IMR-90 (cell line): Measurements from ENCODE around the gene ILDR2. TPM values are rescaled to one million over a fixed set of nuclear protein-coding genes. Genes with fewer than 3 reads are reported as not detected.

Experiments used
- ATAC-seq: fragments of 200-7000 bp; cut with Tn5 transposase; 2 replicates; pipeline ENCODE4 v1.9.1; 2020; ENCODE audit warnings: low read depth, mild to moderate bottlenecking, moderate library complexity
- BruUV-seq: library from RNA; stranded (reverse); fragments of 400-500 nt; replicated peaks from 2 replicates; lab custom pipeline; 2021; lab: Mats Ljungman, UMichigan
- CTCF ChIA-PET: fragments of 300-600 bp; formaldehyde crosslinking; extraction: SDS; loops from one replicate; lab custom pipeline; 2021; ENCODE audit warnings: antibody characterized with exemption; lab: Yijun Ruan, JAX
- POLR2A ChIA-PET: fragments of 300-600 bp; sonication (Branson Sonifier 250); formaldehyde crosslinking; loops from one replicate; lab custom pipeline; 2022; ENCODE audit warnings: antibody characterized with exemption; ENCODE audit not compliant: unreplicated experiment; lab: Charles Lee
- DNase-seq: peaks from one replicate; pipeline ENCODE4 v3.0.0; 2013
- H2AFZ ChIP-seq: replicated peaks from 2 replicates; pipeline ENCODE3; 2013; ENCODE audit warnings: low read length, mild to moderate bottlenecking; ENCODE audit not compliant: poor library complexity
- H2AK5ac ChIP-seq: 2 replicates; pipeline ENCODE4 v1.6.1; 2013; ENCODE audit warnings: low read depth, low read length, inconsistent platforms
- H2AK9ac ChIP-seq: replicated peaks from 2 replicates; pipeline ENCODE3; 2013; ENCODE audit warnings: mild to moderate bottlenecking, low read depth, low read length, moderate library complexity; ENCODE audit not compliant: poor library complexity
- H2BK120ac ChIP-seq: 2 replicates; pipeline ENCODE4 v1.6.1; 2013; ENCODE audit warnings: low read depth, low read length, inconsistent platforms
- H2BK15ac ChIP-seq: 3 replicates; pipeline ENCODE4 v1.6.1; 2013; ENCODE audit warnings: low read depth, low read length, inconsistent platforms
- H2BK20ac ChIP-seq: 2 replicates; pipeline ENCODE4 v1.6.1; 2013; ENCODE audit warnings: low read depth, mild to moderate bottlenecking, inconsistent platforms, low read length, moderate library complexity
- H2BK5ac ChIP-seq: 2 replicates; pipeline ENCODE4 v1.6.1; 2013; ENCODE audit warnings: mild to moderate bottlenecking, low read depth, low read length, inconsistent platforms; ENCODE audit not compliant: poor library complexity, severe bottlenecking
- H3K14ac ChIP-seq: replicated peaks from 2 replicates; pipeline ENCODE4 v1.6.1; 2013; ENCODE audit warnings: low read depth, low read length, inconsistent platforms
- H3K18ac ChIP-seq: 2 replicates; pipeline ENCODE4 v1.6.1; 2013; ENCODE audit warnings: low read depth, low read length, control low read depth
- H3K23ac ChIP-seq: 2 replicates; pipeline ENCODE4 v1.6.1; 2013; ENCODE audit warnings: low read depth, low read length, inconsistent platforms
- H3K27ac ChIP-seq: 2 replicates; pipeline ENCODE4 v1.5.1; 2013; ENCODE audit warnings: mild to moderate bottlenecking, control low read depth, low read length; ENCODE audit not compliant: insufficient read depth
- H3K27me3 ChIP-seq: 2 replicates; pipeline ENCODE4 v1.6.1; 2013; ENCODE audit warnings: low read length; ENCODE audit not compliant: control insufficient read depth, insufficient read depth
- H3K36me3 ChIP-seq: 2 replicates; pipeline ENCODE4 v1.6.1; 2013; ENCODE audit warnings: low read length, mixed read lengths; ENCODE audit not compliant: control insufficient read depth, insufficient read depth
- H3K4ac ChIP-seq: 2 replicates; pipeline ENCODE4 v1.6.1; 2013; ENCODE audit warnings: low read depth, low read length, inconsistent platforms
- H3K4me1 ChIP-seq: 2 replicates; pipeline ENCODE4 v1.6.1; 2013; ENCODE audit warnings: low read length, mixed read lengths; ENCODE audit not compliant: control insufficient read depth, insufficient read depth
- H3K4me2 ChIP-seq: 2 replicates; pipeline ENCODE4 v1.6.1; 2013; ENCODE audit warnings: low read depth, mild to moderate bottlenecking, control low read depth, low read length, moderate library complexity
- H3K4me3 ChIP-seq: 2 replicates; pipeline ENCODE4 v1.5.1; 2013; ENCODE audit warnings: low read depth, mild to moderate bottlenecking, control low read depth, low read length, moderate library complexity; ENCODE audit not compliant: insufficient read depth
- H3K56ac ChIP-seq: 2 replicates; pipeline ENCODE4 v1.6.1; 2013; ENCODE audit warnings: low read length, inconsistent platforms; ENCODE audit not compliant: insufficient read depth; ENCODE audit errors: extremely low read depth
- H3K79me1 ChIP-seq, 2 experiments: 2 replicates each; pipeline ENCODE4 v1.6.1; 2013; ENCODE audit warnings: low read length in 2 of 2, inconsistent platforms in 1 of 2, low read depth in 1 of 2
- H3K9ac ChIP-seq: 2 replicates; pipeline ENCODE4 v1.6.1; 2013; ENCODE audit warnings: low read depth, low read length, control low read depth
- H3K9me1 ChIP-seq: 2 replicates; pipeline ENCODE4 v1.6.1; 2013; ENCODE audit warnings: low read length, inconsistent platforms; ENCODE audit not compliant: insufficient read depth
- H3K9me3 ChIP-seq: 2 replicates; pipeline ENCODE4 v1.6.1; 2013; ENCODE audit warnings: low read length; ENCODE audit not compliant: control insufficient read depth, insufficient read depth
- H4K20me1 ChIP-seq: 2 replicates; pipeline ENCODE4 v1.6.1; 2013; ENCODE audit warnings: low read length, inconsistent platforms; ENCODE audit not compliant: insufficient read depth
- H4K5ac ChIP-seq: 2 replicates; pipeline ENCODE4 v1.6.1; 2013; ENCODE audit warnings: mild to moderate bottlenecking, low read depth, low read length, control low read depth
- H4K8ac ChIP-seq, 2 experiments: 2 replicates each; pipeline ENCODE4 v1.6.1; 2013; ENCODE audit warnings: low read depth in 2 of 2, low read length in 2 of 2, control low read depth in 1 of 2, inconsistent platforms in 1 of 2
- H4K91ac ChIP-seq: 2 replicates; pipeline ENCODE4 v1.6.1; 2013; ENCODE audit warnings: low read depth, low read length, inconsistent platforms; ENCODE audit not compliant: insufficient read depth
- CEBPB ChIP-seq: IDR thresholded peaks from 2 replicates; pipeline ENCODE4 v1.6.1; 2012; ENCODE audit warnings: low read depth, low read length, improper control_type of control experiment
- FOS ChIP-seq: fragments of 150-350 bp; IDR thresholded peaks from 2 replicates; pipeline ENCODE4 v1.6.1; 2016; ENCODE audit warnings: low read depth, low read length
- MAFK ChIP-seq: IDR thresholded peaks from 2 replicates; pipeline ENCODE4 v1.6.1; 2012; ENCODE audit warnings: low read depth, low read length, improper control_type of control experiment
- MAZ ChIP-seq: IDR thresholded peaks from 2 replicates; pipeline ENCODE4 v1.6.1; 2012; ENCODE audit warnings: low read depth, mild to moderate bottlenecking, low read length, improper control_type of control experiment, moderate library complexity, borderline replicate concordance
- MXI1 ChIP-seq: IDR thresholded peaks from 2 replicates; pipeline ENCODE4 v1.6.1; 2012; ENCODE audit warnings: low read depth, mild to moderate bottlenecking, low read length, moderate library complexity, borderline replicate concordance
- NFE2L2 ChIP-seq: fragments of 150-350 bp; IDR thresholded peaks from 2 replicates; pipeline ENCODE4 v1.6.1; 2016; ENCODE audit warnings: low read depth, mild to moderate bottlenecking, low read length
- RAD21 ChIP-seq: IDR thresholded peaks from 2 replicates; pipeline ENCODE4 v1.6.1; 2012; ENCODE audit warnings: low read length, improper control_type of control experiment
- WGBS, 2 experiments: methylation state at CpG; one replicate each; pipeline versions ENCODE4 v1.1.5 to v1.1.7; 2013; ENCODE audit warnings: missing lambda C conversion rate in 2 of 2; ENCODE audit not compliant: insufficient read length in 1 of 2; ENCODE audit errors: extremely low coverage in 2 of 2; 5-methylcytosine and 5-hydroxymethylcytosine counted together
- dilution Hi-C: fragments of 300-500 bp; cut with HindIII; formaldehyde crosslinking; loops from one replicate; pipeline ENCODE4 v1.14.3; 2018; ENCODE audit warnings: low sequenced_read_pairs; ENCODE audit not compliant: unreplicated experiment
- in situ Hi-C: fragments of 300-500 bp; cut with MboI; formaldehyde crosslinking; loops from 3 replicates; pipeline ENCODE4 v1.14.3; 2019; ENCODE audit warnings: low sequenced_read_pairs, inconsistent platforms, mixed read lengths
- intact Hi-C: fragments of 100-400 bp; cut with micrococcal nuclease; formaldehyde crosslinking; loops from 2 replicates; pipeline ENCODE4 v1.10.0; 2022
- polyA plus RNA-seq, 3 experiments: library from polyadenylated mRNA; depleted of rRNA; stranded (reverse); fragments of >200 nt; gene quantifications; 2 replicates each; pipeline ENCODE4 v1.2.3, GENCODE V29; 2012; ENCODE audit warnings: low replicate concordance in 1 of 3
- total RNA-seq: library from RNA; depleted of rRNA; stranded (reverse); fragments of >200 nt; gene quantifications from 2 replicates; pipeline ENCODE4 v1.2.3, GENCODE V29; 2012
- TF ChIP-seq, protein P1 (sequence below): fragments of 150-350 bp; IDR thresholded peaks from 2 replicates; pipeline ENCODE4 v1.6.1; 2017; ENCODE audit warnings: mild to moderate bottlenecking, antibody characterized with exemption, low read length, low read depth
- TF ChIP-seq, protein P2 (sequence below): conservative IDR thresholded peaks from 2 replicates; pipeline ENCODE4 v1.5.1; 2012; ENCODE audit warnings: mild to moderate bottlenecking, low read depth, low read length, improper control_type of control experiment

Gene ILDR2
- total and polyA plus RNA-seq, 2 of the 4 experiments (the other 2 are of a cell fraction) = under 0.01 TPM; not detected in 1

DNA sequence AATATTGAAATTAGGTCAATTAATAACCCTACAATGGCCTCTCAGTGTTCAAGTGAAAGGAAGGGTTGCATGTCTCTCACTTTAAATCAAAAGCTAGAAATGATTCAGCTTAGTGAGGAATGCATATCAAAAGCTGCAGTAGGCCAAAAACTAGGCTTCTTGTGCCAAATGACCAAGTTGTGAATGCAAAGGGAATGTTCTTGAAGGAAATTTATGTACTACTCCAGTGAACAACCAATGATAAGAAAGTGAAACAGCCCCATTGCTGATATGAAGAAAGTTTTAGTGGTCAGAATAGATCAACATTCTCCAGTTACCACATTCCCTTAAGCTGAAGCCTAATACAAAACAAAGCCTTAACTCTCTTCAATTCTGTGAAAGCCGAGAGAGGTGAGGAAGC lies 23.7 kb upstream of the ILDR2 start:
- Histone ChIP-seq H2BK15ac (no peak overlapping the region), H2AK5ac (no peak overlapping the region), H3K4ac (no peak overlapping the region), H3K14ac (no peak overlapping the region), H3K27me3 (no peaks in the 10 kb centered on the region), H4K8ac (no peak overlapping the region), H3K56ac (no peak overlapping the region), H2BK5ac (no peak overlapping the region), H2BK120ac (no peak overlapping the region), H3K9ac (no peak overlapping the region), H2AK9ac (no peak overlapping the region), H3K4me1 (no peaks in the 10 kb centered on the region), H2BK20ac (no peak overlapping the region), H4K5ac (no peak overlapping the region), H3K36me3 (no peaks in the 10 kb centered on the region), H3K23ac (no peak overlapping the region), H3K18ac (no peak overlapping the region), H3K4me3 (no peak overlapping the region), H3K9me3 (no peaks in the 10 kb centered on the region), H3K79me1 (no peaks in the 10 kb centered on the region), H3K9me1 (no peaks in the 10 kb centered on the region), H3K27ac (no peak overlapping the region), H4K20me1 (no peaks in the 10 kb centered on the region), H3K4me2 (no peak overlapping the region; the same call in 1 of the 2 replicates), H4K91ac (no peak overlapping the region), H2AFZ (no peak overlapping the region)
- TF ChIP-seq, protein P1, sequence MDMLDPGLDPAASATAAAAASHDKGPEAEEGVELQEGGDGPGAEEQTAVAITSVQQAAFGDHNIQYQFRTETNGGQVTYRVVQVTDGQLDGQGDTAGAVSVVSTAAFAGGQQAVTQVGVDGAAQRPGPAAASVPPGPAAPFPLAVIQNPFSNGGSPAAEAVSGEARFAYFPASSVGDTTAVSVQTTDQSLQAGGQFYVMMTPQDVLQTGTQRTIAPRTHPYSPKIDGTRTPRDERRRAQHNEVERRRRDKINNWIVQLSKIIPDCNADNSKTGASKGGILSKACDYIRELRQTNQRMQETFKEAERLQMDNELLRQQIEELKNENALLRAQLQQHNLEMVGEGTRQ = no peak
- TF ChIP-seq MAFK (no peak), MAZ (no peak), FOS (no peak), MXI1 (no peak), NFE2L2 (no peak), RAD21 (no peak), CEBPB (no peak)
- TF ChIP-seq, protein P2, sequence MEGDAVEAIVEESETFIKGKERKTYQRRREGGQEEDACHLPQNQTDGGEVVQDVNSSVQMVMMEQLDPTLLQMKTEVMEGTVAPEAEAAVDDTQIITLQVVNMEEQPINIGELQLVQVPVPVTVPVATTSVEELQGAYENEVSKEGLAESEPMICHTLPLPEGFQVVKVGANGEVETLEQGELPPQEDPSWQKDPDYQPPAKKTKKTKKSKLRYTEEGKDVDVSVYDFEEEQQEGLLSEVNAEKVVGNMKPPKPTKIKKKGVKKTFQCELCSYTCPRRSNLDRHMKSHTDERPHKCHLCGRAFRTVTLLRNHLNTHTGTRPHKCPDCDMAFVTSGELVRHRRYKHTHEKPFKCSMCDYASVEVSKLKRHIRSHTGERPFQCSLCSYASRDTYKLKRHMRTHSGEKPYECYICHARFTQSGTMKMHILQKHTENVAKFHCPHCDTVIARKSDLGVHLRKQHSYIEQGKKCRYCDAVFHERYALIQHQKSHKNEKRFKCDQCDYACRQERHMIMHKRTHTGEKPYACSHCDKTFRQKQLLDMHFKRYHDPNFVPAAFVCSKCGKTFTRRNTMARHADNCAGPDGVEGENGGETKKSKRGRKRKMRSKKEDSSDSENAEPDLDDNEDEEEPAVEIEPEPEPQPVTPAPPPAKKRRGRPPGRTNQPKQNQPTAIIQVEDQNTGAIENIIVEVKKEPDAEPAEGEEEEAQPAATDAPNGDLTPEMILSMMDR = no peak
- in situ Hi-C loops (no loop called here), intact Hi-C loops (no loop called here), dilution Hi-C loops (no loop called here)
- no CpG with 5 or more reads among the region's 1 CpG for WGBS, 2 experiments
- ATAC-seq (no peak; the same call in 1 of the 2 replicates), DNase-seq (peak; percentile 16)
- BruUV-seq = no TSS peak
- ChIA-PET POLR2A (no interaction called here), CTCF (no interaction called here)
